Fibroblast of lung (primary cell): ENCODE measurements around the gene MAML2. TPM values are rescaled to one million over a fixed set of nuclear protein-coding genes. Genes with fewer than 3 reads are reported as not detected.

Experiments
- DNase-seq, 2 donors: peaks; one replicate each; pipeline versions ENCODE4 v3.0.0 to v3.0.0-alpha.2; 2010; ENCODE audit warnings: low read depth in 2 of 2
- H2AFZ ChIP-seq: 2 replicates; pipeline ENCODE4 v1.5.1; 2012; ENCODE audit warnings: low read length, control low read depth, inconsistent platforms
- H3K27ac ChIP-seq: 2 replicates; pipeline ENCODE4 v1.5.1; 2011; ENCODE audit warnings: low read length, control low read depth; ENCODE audit not compliant: insufficient read depth
- H3K27me3 ChIP-seq: 2 replicates; pipeline ENCODE4 v1.5.1; 2011; ENCODE audit warnings: mild to moderate bottlenecking, low read length; ENCODE audit not compliant: control insufficient read depth, insufficient read depth
- H3K36me3 ChIP-seq: 2 replicates; pipeline ENCODE4 v1.5.1; 2011; ENCODE audit warnings: low read length; ENCODE audit not compliant: control insufficient read depth, insufficient read depth
- H3K4me1 ChIP-seq: 2 replicates; pipeline ENCODE4 v1.5.1; 2011; ENCODE audit warnings: low read length; ENCODE audit not compliant: control insufficient read depth, insufficient read depth; ENCODE audit errors: extremely low read depth
- H3K4me2 ChIP-seq: 2 replicates; pipeline ENCODE4 v1.5.1; 2011; ENCODE audit warnings: low read length, control low read depth; ENCODE audit not compliant: insufficient read depth; ENCODE audit errors: extremely low read depth
- H3K4me3 ChIP-seq, 4 experiments: fragments of 200-600 bp in 1 of 4; sonication (generic) in 1 of 4; replicated peaks in 1 of 4; 2 replicates each; pipeline ENCODE4 v1.5.1; 2011 to 2016; ENCODE audit warnings: low read length in 4 of 4, low read depth in 3 of 4, mild to moderate bottlenecking in 3 of 4, control low read depth in 2 of 4, inconsistent platforms in 1 of 4, mixed read lengths in 1 of 4; ENCODE audit not compliant: insufficient read depth in 1 of 4; ENCODE audit errors: control extremely low read depth in 1 of 4
- H3K79me2 ChIP-seq: 2 replicates; pipeline ENCODE4 v1.5.1; 2012; ENCODE audit warnings: mild to moderate bottlenecking, low read length, inconsistent platforms; ENCODE audit not compliant: control insufficient read depth, insufficient read depth
- H3K9ac ChIP-seq: 2 replicates; pipeline ENCODE4 v1.5.1; 2011; ENCODE audit warnings: mild to moderate bottlenecking, low read length, control low read depth; ENCODE audit not compliant: insufficient read depth
- H3K9me3 ChIP-seq: 2 replicates; pipeline ENCODE4 v1.5.1; 2012; ENCODE audit warnings: low read depth, low read length; ENCODE audit not compliant: control insufficient read depth, insufficient read depth
- H4K20me1 ChIP-seq: 2 replicates; pipeline ENCODE4 v1.5.1; 2011; ENCODE audit warnings: low read length; ENCODE audit not compliant: control insufficient read depth, insufficient read depth; ENCODE audit errors: extremely low read depth
- EZH2 ChIP-seq: IDR thresholded peaks from 2 replicates; pipeline ENCODE4 v1.5.1; 2012; ENCODE audit warnings: low read length, control low read depth, mild to moderate bottlenecking; ENCODE audit errors: missing control alignments
- polyA plus RNA-seq, 2 donors: library from polyadenylated mRNA; depleted of rRNA in 1 of 2; stranded (reverse) in 1 of 2; unstranded in 1 of 2; fragments of >200 nt; gene quantifications; 2 replicates each; pipeline ENCODE4 v1.2.1, GENCODE V29; 2011 to 2012; ENCODE audit warnings: missing spikeins in 1 of 2
- total RNA-seq: library from RNA; depleted of rRNA; stranded (reverse); fragments of >200 nt; gene quantifications from 2 replicates; pipeline ENCODE4 v1.2.1, GENCODE V29; 2014
- TF ChIP-seq, protein P1 (sequence below), 2 donors: IDR thresholded peaks in 1 of 2; conservative IDR thresholded peaks in 1 of 2; 1 replicate in 1 of 2; 2 replicates in 1 of 2; pipeline ENCODE4 v1.5.1; 2011 to 2012; ENCODE audit warnings: low read length in 2 of 2, control low read depth in 1 of 2, inconsistent platforms in 1 of 2, low read depth in 1 of 2, mild to moderate bottlenecking in 1 of 2

The MAML2 gene
- total and polyA plus RNA-seq, 2 donors (not counting 1 experiment from before 2014, with no cell fraction given): 13.0 to 19.0 TPM

DNA sequence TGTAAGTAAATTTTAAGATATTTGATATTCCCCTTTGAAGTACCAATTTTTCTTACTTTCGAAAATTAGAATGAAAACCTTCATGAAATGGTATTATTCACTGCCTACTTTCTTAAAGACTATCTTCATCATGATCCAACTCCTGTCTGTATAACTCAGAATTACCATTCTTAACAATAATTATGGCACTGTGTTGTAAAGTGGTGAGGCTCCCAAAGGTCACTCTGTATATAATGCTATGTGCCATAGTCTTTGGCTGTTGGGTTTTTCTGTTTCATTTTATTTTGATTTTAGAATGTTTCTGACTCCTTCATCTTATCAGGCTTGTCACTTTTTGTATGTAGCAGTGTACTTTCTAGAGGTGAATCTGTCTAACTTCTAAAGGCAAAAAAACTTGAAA is 52.4 kb downstream of the MAML2 start:
- no peaks in the 10 kb centered on the region for H3K27me3 ChIP-seq
- H3K27ac ChIP-seq: no peak overlapping the region
- no peaks in the 10 kb centered on the region for H3K9me3 ChIP-seq
- H3K9ac ChIP-seq: no peak overlapping the region
- no peak overlapping the region for H2AFZ ChIP-seq
- H4K20me1 ChIP-seq: no peaks in the 10 kb centered on the region
- H3K4me1 ChIP-seq: peaks cover 3% of the 10 kb centered on the region
- no peak overlapping the region for H3K4me2 ChIP-seq
- H3K4me3 ChIP-seq: no peak overlapping the region
- no peak for DNase-seq
- H3K36me3 ChIP-seq: no peaks in the 10 kb centered on the region
- H3K79me2 ChIP-seq: peaks cover 18% of the 10 kb centered on the region
- no peak for TF ChIP-seq EZH2
- TF ChIP-seq, protein P1, sequence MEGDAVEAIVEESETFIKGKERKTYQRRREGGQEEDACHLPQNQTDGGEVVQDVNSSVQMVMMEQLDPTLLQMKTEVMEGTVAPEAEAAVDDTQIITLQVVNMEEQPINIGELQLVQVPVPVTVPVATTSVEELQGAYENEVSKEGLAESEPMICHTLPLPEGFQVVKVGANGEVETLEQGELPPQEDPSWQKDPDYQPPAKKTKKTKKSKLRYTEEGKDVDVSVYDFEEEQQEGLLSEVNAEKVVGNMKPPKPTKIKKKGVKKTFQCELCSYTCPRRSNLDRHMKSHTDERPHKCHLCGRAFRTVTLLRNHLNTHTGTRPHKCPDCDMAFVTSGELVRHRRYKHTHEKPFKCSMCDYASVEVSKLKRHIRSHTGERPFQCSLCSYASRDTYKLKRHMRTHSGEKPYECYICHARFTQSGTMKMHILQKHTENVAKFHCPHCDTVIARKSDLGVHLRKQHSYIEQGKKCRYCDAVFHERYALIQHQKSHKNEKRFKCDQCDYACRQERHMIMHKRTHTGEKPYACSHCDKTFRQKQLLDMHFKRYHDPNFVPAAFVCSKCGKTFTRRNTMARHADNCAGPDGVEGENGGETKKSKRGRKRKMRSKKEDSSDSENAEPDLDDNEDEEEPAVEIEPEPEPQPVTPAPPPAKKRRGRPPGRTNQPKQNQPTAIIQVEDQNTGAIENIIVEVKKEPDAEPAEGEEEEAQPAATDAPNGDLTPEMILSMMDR (conservative IDR thresholded peaks at IDR 0.05 in 1 of 2, IDR thresholded peaks at IDR 0.05 in 1 of 2; ENCODE audit: low read depth in 1 of 2, low read length in 2 of 2): no peak

DNA sequence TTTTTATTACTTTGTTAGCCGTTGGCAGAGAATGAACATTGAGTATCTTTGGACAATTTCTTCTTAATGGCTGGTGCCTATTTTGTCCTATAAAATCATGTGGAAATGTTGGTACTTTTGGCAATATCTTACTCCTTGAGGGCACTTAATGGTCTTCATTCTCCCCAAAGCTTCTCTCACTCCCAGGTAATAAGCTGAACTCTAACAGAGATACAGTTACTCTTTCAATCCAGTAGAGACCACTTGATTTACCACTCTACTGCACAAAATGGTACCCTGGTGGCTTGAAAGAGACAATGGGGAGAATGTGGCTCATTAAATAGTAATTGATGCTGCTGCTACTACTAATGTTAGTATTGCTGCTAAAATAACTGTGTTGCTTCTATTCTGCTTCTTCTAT is 53.0 kb downstream of the MAML2 start:
- H3K36me3 ChIP-seq: no peaks in the 10 kb centered on the region
- no peak overlapping the region for H3K4me3 ChIP-seq
- H4K20me1 ChIP-seq: no peaks in the 10 kb centered on the region
- no peak overlapping the region for H3K27ac ChIP-seq
- TF ChIP-seq, protein P1 (conservative IDR thresholded peaks at IDR 0.05 in 1 of 2, IDR thresholded peaks at IDR 0.05 in 1 of 2; ENCODE audit: low read depth in 1 of 2, low read length in 2 of 2): no peak
- TF ChIP-seq EZH2: no peak
- H3K9me3 ChIP-seq: no peaks in the 10 kb centered on the region
- DNase-seq: no peak
- peaks cover 14% of the 10 kb centered on the region for H3K79me2 ChIP-seq
- peaks cover 3% of the 10 kb centered on the region for H3K4me1 ChIP-seq
- no peaks in the 10 kb centered on the region for H3K27me3 ChIP-seq
- no peak overlapping the region for H3K4me2 ChIP-seq
- H2AFZ ChIP-seq: no peak overlapping the region
- no peak overlapping the region for H3K9ac ChIP-seq

DNA sequence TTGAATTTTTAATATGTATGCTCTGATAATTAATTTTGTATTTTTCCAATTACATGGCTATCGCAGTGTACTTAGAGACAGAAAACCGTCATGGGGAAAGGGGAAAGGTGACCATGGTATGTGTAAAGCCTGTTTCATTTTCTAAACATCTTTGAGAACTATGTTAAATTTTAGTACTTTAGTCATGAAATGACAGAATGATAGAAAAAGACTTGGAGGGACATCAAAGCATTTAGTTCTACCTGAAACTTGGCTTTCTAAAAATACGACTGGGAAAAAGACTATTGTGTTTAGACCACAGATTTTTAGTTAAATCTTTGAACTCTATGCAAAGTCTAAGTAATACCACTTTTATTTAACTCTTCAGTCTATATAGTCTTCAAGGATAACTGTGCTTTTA is 54.1 kb downstream of the MAML2 start:
- Histone ChIP-seq H3K27ac (no peak overlapping the region), H3K9me3 (no peaks in the 10 kb centered on the region), H3K4me2 (no peak overlapping the region), H3K27me3 (no peaks in the 10 kb centered on the region), H3K9ac (no peak overlapping the region), H3K4me3 (no peak overlapping the region), H2AFZ (no peak overlapping the region), H3K36me3 (no peaks in the 10 kb centered on the region), H3K4me1 (no peaks in the 10 kb centered on the region), H3K79me2 (peaks cover 10% of the 10 kb centered on the region), H4K20me1 (no peaks in the 10 kb centered on the region)
- TF ChIP-seq, protein P1 (conservative IDR thresholded peaks at IDR 0.05 in 1 of 2, IDR thresholded peaks at IDR 0.05 in 1 of 2; ENCODE audit: low read depth in 1 of 2, low read length in 2 of 2): no peak
- no peak for TF ChIP-seq EZH2
- no peak for DNase-seq
